Measurements from ENCODE around the gene TYSND1. TPM values are rescaled to one million over a fixed set of nuclear protein-coding genes. Genes with fewer than 3 reads are reported as not detected.

Gene TYSND1
- polyA plus RNA-seq, 3 donors, result 8.6 to 11.2 (median 11.2) TPM

- H3K9me3 ChIP-seq (replicated peaks in 1 of 2; ENCODE audit: control insufficient read depth in 1 of 2, insufficient read depth in 1 of 2, low read length in 2 of 2), result no peaks in the 10 kb centered on the region
- Mint-ChIP-seq H3K27me3 (ENCODE audit: low read depth in 3 of 3) (peaks cover 0 to 4% (median 1%) of the 10 kb centered on the region in 3 donors), H3K36me3 (peaks cover 11 to 25% of the 10 kb centered on the region in 2 donors), H3K9me3 (peaks cover 0 to 2% (median 0%) of the 10 kb centered on the region in 7 donors), H3K4me3 (no peak overlapping the region), H3K27ac (no peak overlapping the region), H3K4me1 (peaks cover 14% of the 10 kb centered on the region)
- H3K4me1 ChIP-seq (ENCODE audit: control insufficient read depth in 1 of 2, insufficient read depth in 2 of 2, low read length in 2 of 2), result peaks cover 0 to 6% of the 10 kb centered on the region in 2 donors
- H3K4me2 ChIP-seq (replicated peaks; ENCODE audit: extremely low read depth, low read length, poor library complexity, severe bottlenecking), result no peak overlapping the region
- no peaks in the 10 kb centered on the region for H3K27me3 ChIP-seq (ENCODE audit: control insufficient read depth in 2 of 2, insufficient read depth in 2 of 2, low read length in 2 of 2)
- H3K36me3 ChIP-seq (replicated peaks in 1 of 2; ENCODE audit: control insufficient read depth in 1 of 2, insufficient read depth in 2 of 2, low read length in 2 of 2), result no peaks in the 10 kb centered on the region
- no peak overlapping the region for H3K9ac ChIP-seq (ENCODE audit: insufficient read depth, low read length, poor library complexity, severe bottlenecking)
- 98% methylated on average over 12 of the region's 15 CpGs for WGBS (ENCODE audit: insufficient coverage)
- intact Hi-C loops (cut with micrococcal nuclease), result no loop called here
- TF ChIP-seq, protein P1, sequence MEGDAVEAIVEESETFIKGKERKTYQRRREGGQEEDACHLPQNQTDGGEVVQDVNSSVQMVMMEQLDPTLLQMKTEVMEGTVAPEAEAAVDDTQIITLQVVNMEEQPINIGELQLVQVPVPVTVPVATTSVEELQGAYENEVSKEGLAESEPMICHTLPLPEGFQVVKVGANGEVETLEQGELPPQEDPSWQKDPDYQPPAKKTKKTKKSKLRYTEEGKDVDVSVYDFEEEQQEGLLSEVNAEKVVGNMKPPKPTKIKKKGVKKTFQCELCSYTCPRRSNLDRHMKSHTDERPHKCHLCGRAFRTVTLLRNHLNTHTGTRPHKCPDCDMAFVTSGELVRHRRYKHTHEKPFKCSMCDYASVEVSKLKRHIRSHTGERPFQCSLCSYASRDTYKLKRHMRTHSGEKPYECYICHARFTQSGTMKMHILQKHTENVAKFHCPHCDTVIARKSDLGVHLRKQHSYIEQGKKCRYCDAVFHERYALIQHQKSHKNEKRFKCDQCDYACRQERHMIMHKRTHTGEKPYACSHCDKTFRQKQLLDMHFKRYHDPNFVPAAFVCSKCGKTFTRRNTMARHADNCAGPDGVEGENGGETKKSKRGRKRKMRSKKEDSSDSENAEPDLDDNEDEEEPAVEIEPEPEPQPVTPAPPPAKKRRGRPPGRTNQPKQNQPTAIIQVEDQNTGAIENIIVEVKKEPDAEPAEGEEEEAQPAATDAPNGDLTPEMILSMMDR (IDR thresholded peaks at IDR 0.05), result no peak
- H3K27ac ChIP-seq (ENCODE audit: low read depth in 1 of 2, low read length in 2 of 2), result no peak overlapping the region
- DNase-seq, result no peak
- no peaks in the 10 kb centered on the region for H3K79me2 ChIP-seq (ENCODE audit: insufficient read depth, low read length)
- H4K20me1 ChIP-seq (ENCODE audit: insufficient read depth, low read length), result no peaks in the 10 kb centered on the region
- H2AFZ ChIP-seq (ENCODE audit: insufficient read depth, low read depth, low read length, poor library complexity, severe bottlenecking), result no peak overlapping the region
- H3K4me3 ChIP-seq (replicated peaks in 1 of 3; ENCODE audit: low read depth in 2 of 3, low read length in 3 of 3), result no peak overlapping the region
These were observed 31.6 kb downstream of the TYSND1 start for GRCh38 chr10:70114902-70115301.

- peaks cover 0 to 1% (median 0%) of the 10 kb centered on the region in 7 donors for H3K9me3 Mint-ChIP-seq
- Histone ChIP-seq H3K27me3 (ENCODE audit: control insufficient read depth in 2 of 2, insufficient read depth in 2 of 2, low read length in 2 of 2) (no peaks in the 10 kb centered on the region), H3K4me1 (ENCODE audit: control insufficient read depth in 1 of 2, insufficient read depth in 2 of 2, low read length in 2 of 2) (peaks cover 0 to 6% of the 10 kb centered on the region in 2 donors), H3K9ac (ENCODE audit: insufficient read depth, low read length, poor library complexity, severe bottlenecking) (no peak overlapping the region), H3K9me3 (replicated peaks in 1 of 2; ENCODE audit: control insufficient read depth in 1 of 2, insufficient read depth in 1 of 2, low read length in 2 of 2) (no peaks in the 10 kb centered on the region), H3K36me3 (replicated peaks in 1 of 2; ENCODE audit: control insufficient read depth in 1 of 2, insufficient read depth in 2 of 2, low read length in 2 of 2) (no peaks in the 10 kb centered on the region), H2AFZ (ENCODE audit: insufficient read depth, low read depth, low read length, poor library complexity, severe bottlenecking) (no peak overlapping the region), H4K20me1 (ENCODE audit: insufficient read depth, low read length) (no peaks in the 10 kb centered on the region), H3K4me3 (replicated peaks in 1 of 3; ENCODE audit: low read depth in 2 of 3, low read length in 3 of 3) (no peak overlapping the region), H3K27ac (ENCODE audit: low read depth in 1 of 2, low read length in 2 of 2) (peak overlapping the region in 1 of 2 donors; percentile 31), H3K79me2 (ENCODE audit: insufficient read depth, low read length) (no peaks in the 10 kb centered on the region), H3K4me2 (replicated peaks; ENCODE audit: extremely low read depth, low read length, poor library complexity, severe bottlenecking) (no peak overlapping the region)
- 80% methylated on average over 1 of the region's 8 CpGs for WGBS (ENCODE audit: insufficient coverage)
- TF ChIP-seq, protein P1 (IDR thresholded peaks at IDR 0.05), result no peak
- peak overlapping the region in 2 of 7 donors; percentile 58 to 77 for H3K27ac Mint-ChIP-seq
- peaks cover 0 to 1% (median 1%) of the 10 kb centered on the region in 3 donors for H3K27me3 Mint-ChIP-seq (ENCODE audit: low read depth in 3 of 3)
- intact Hi-C loops (cut with micrococcal nuclease), result no loop called here
- H3K4me3 Mint-ChIP-seq, result peak overlapping the region in 1 of 2 donors; percentile 11
- peaks cover 7 to 30% of the 10 kb centered on the region in 2 donors for H3K36me3 Mint-ChIP-seq
- no peak for DNase-seq
- peaks cover 14% of the 10 kb centered on the region for H3K4me1 Mint-ChIP-seq
These were observed 34.4 kb downstream of the TYSND1 start for GRCh38 chr10:70112071-70112470.
